Lung (tissue), 12 donors: Measurements from ENCODE around the gene NATD1. TPM values are rescaled to one million over a fixed set of nuclear protein-coding genes. Genes with fewer than 3 reads are reported as not detected.

Source experiments
- ATAC-seq: fragments of 200-7000 bp; cut with Tn5 transposase; one replicate; pipeline ENCODE4 v1.9.1; 2020; ENCODE audit warnings: moderate number of reproducible peaks; ENCODE audit not compliant: insufficient read depth, low FRiP score
- DNase-seq, 3 donors: peaks; one replicate each; pipeline ENCODE4 v3.0.0-alpha.2; 2013 to 2017
- H3K27ac ChIP-seq, 2 donors: one replicate each; pipeline ENCODE4 v1.5.1; 2013; ENCODE audit warnings: mild to moderate bottlenecking in 2 of 2, moderate library complexity in 2 of 2, control low read depth in 1 of 2, inconsistent platforms in 1 of 2, low read depth in 1 of 2, low read length in 1 of 2
- H3K27me3 ChIP-seq, 3 donors: one replicate each; pipeline ENCODE4 v1.5.1; 2013; ENCODE audit warnings: low read length in 2 of 3; ENCODE audit not compliant: control insufficient read depth in 3 of 3, insufficient read depth in 3 of 3
- H3K36me3 ChIP-seq, 4 donors: one replicate each; pipeline ENCODE4 v1.5.1; 2013; ENCODE audit warnings: low read length in 4 of 4, mild to moderate bottlenecking in 1 of 4, moderate library complexity in 1 of 4; ENCODE audit not compliant: control insufficient read depth in 4 of 4, insufficient read depth in 4 of 4
- H3K4me1 ChIP-seq, 5 donors: one replicate each; pipeline ENCODE4 v1.5.1; 2013; ENCODE audit warnings: low read length in 5 of 5, mild to moderate bottlenecking in 2 of 5, moderate library complexity in 1 of 5; ENCODE audit not compliant: control insufficient read depth in 5 of 5, insufficient read depth in 5 of 5
- H3K4me3 ChIP-seq: one replicate; pipeline ENCODE4 v1.5.1; 2013; ENCODE audit warnings: mild to moderate bottlenecking, control low read depth, moderate library complexity
- H3K9ac ChIP-seq, 2 donors: one replicate each; pipeline ENCODE4 v1.5.1; 2013; ENCODE audit warnings: low read length in 2 of 2, control low read depth in 1 of 2; ENCODE audit not compliant: insufficient read depth in 1 of 2
- H3K9me3 ChIP-seq, 4 donors: one replicate each; pipeline ENCODE4 v1.5.1; 2013; ENCODE audit warnings: low read length in 3 of 4, mild to moderate bottlenecking in 1 of 4, moderate library complexity in 1 of 4; ENCODE audit not compliant: control insufficient read depth in 4 of 4, insufficient read depth in 3 of 4
- WGBS, 2 donors: extraction: QIAGEN DNeasy Blood & Tissue Kit; methylation state at CpG; one replicate each; pipeline ENCODE4 v1.1.7; 2013; 5-methylcytosine and 5-hydroxymethylcytosine counted together
- polyA plus RNA-seq, 2 donors: library from polyadenylated mRNA; stranded (reverse); fragments of 200-250 nt; gene quantifications; one replicate each; pipeline ENCODE4 v1.2.1, GENCODE V29; 2013
- total RNA-seq, 2 donors: library from RNA; depleted of rRNA in 1 of 2; stranded (reverse); fragments of >200 nt in 1 of 2; gene quantifications; one replicate each; pipeline ENCODE4 v1.2.1, GENCODE V29; 2014 to 2021
- TF ChIP-seq, protein P1 (sequence below): IDR thresholded peaks from 2 replicates; pipeline ENCODE4 v1.5.1; 2012; ENCODE audit warnings: mild to moderate bottlenecking; ENCODE audit errors: control extremely low read depth, extremely low read depth
- donor health status: control.
- donor health status: control.
- donor health status: Bipolar disorder and iron deficiency.
- donor health status: healthy.
- donor health status: DM: yes; HTN: yes; CAD: no.

Gene NATD1
- total and polyA plus RNA-seq, 4 donors, result 4.8 to 8.1 (median 6.6) TPM

DNA sequence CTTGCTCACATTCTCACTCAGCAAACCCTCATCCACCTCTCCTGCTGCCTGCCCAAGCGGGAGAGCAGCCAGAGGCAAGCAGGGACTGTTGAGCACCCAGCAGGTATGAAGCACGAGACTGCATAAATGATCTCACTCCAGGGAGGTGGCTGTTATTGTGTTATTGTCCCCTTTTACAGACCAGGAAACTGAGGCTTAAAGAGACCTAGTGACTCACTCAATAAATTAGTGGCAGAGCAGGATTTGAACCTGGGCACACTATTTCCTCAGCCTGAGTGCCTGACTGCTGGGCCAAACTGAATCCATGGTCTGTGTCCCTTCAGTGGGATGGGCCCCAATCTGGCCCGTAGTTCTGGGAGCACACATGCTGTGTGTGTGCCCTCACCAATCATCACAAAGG lies 19.0 kb upstream of the NATD1 start:
- WGBS, 2 donors, result 86 to 94% methylated on average over 3 of the region's 3 CpGs
- DNase-seq, result no peak
- no peak for ATAC-seq
- Histone ChIP-seq H3K4me1 (peaks cover 0 to 13% (median 3%) of the 10 kb centered on the region in 5 donors), H3K27ac (no peak overlapping the region), H3K27me3 (no peaks in the 10 kb centered on the region), H3K36me3 (no peaks in the 10 kb centered on the region), H3K4me3 (no peak overlapping the region), H3K9me3 (no peaks in the 10 kb centered on the region), H3K9ac (no peak overlapping the region)
- TF ChIP-seq, protein P1, sequence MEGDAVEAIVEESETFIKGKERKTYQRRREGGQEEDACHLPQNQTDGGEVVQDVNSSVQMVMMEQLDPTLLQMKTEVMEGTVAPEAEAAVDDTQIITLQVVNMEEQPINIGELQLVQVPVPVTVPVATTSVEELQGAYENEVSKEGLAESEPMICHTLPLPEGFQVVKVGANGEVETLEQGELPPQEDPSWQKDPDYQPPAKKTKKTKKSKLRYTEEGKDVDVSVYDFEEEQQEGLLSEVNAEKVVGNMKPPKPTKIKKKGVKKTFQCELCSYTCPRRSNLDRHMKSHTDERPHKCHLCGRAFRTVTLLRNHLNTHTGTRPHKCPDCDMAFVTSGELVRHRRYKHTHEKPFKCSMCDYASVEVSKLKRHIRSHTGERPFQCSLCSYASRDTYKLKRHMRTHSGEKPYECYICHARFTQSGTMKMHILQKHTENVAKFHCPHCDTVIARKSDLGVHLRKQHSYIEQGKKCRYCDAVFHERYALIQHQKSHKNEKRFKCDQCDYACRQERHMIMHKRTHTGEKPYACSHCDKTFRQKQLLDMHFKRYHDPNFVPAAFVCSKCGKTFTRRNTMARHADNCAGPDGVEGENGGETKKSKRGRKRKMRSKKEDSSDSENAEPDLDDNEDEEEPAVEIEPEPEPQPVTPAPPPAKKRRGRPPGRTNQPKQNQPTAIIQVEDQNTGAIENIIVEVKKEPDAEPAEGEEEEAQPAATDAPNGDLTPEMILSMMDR, result no peak

DNA sequence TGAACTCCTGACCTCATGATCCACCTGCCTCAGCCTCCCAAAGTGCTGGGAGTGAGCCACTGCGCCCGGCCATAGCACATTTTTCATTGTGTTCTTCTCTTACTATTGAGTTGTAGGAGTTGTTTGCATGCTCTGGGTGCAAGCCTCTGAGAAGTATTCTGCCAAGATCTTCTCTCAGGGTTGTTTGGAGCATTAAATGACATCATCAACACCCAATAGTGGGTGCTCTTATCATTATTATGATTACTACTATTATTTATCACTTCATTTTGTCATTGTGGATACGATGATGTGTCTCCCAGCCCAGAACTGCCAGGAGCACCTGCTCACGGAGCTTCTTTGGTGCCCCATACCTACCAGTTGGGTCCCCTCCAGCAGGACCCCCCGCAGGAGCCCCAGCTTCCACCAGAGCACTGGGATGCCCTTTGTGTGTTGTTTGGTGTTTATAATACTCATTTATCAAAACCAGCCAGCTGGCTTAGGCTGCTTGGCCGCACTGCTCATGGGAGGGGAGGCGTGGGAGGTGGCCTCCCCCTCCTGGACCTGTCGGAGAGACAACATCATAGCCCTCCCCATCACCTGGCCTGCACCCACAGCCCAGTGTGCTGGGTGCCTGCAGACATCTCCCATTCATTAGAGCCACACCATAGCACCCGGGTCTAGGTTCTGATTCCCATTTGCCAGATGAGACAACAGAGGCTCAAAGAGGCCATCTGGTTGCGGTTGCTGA lies 18.4 kb upstream of the NATD1 start:
- Histone ChIP-seq H3K27ac (no peak overlapping the region), H3K4me3 (no peak overlapping the region), H3K4me1 (peaks cover 0 to 12% (median 3%) of the 10 kb centered on the region in 5 donors), H3K36me3 (no peaks in the 10 kb centered on the region), H3K9ac (no peak overlapping the region), H3K27me3 (no peaks in the 10 kb centered on the region), H3K9me3 (no peaks in the 10 kb centered on the region)
- TF ChIP-seq, protein P1, result no peak
- WGBS, 2 donors, result 88 to 94% methylated on average over 10 of the region's 10 CpGs
- DNase-seq, result no peak
- ATAC-seq, result no peak

DNA sequence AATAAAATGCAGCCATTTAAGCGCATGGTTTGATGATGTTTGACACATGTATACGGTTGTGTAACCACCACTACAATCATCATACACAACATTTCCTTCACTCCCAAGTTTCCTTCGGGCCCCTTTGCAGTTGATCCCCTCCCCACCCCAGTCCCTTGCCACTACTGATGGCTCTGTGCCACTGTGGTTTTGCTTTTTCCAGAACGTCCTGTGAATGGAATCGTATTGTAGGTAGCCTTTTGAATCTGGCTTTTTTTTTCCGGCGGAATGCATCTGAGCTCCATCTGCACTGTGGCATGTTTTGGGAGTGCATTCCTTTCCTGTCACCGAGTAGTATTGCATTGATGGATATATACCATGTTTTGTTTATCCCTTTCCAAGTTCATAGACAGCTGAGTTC lies 16.2 kb upstream of the NATD1 start:
- Histone ChIP-seq H3K4me1 (no peaks in the 10 kb centered on the region), H3K27ac (no peak overlapping the region), H3K9me3 (no peaks in the 10 kb centered on the region), H3K9ac (no peak overlapping the region), H3K4me3 (no peak overlapping the region), H3K27me3 (no peaks in the 10 kb centered on the region), H3K36me3 (no peaks in the 10 kb centered on the region)
- DNase-seq (no peak), ATAC-seq (no peak)
- TF ChIP-seq, protein P1, result no peak
- 41 to 54% methylated on average over 8 of the region's 8 CpGs for WGBS, 2 donors
